ENCODE data around the gene APOBEC3A.

The APOBEC3A gene

GRCh38 chr22:38927033-38927781 is 30.2 kb upstream of the APOBEC3A start:
- H3K4me1 ChIP-seq (ENCODE audit: control insufficient read depth in 1 of 2, insufficient read depth in 2 of 2, low read length in 2 of 2) = peaks cover 38 to 42% of the 10 kb centered on the region in 2 donors
- no peaks in the 10 kb centered on the region for H3K9me3 ChIP-seq (ENCODE audit: control insufficient read depth in 1 of 2, low read length in 2 of 2)
- peak overlapping the region; percentile 51 to 54 for H3K9ac ChIP-seq (ENCODE audit: low read depth in 1 of 2, low read length in 2 of 2)
- no peaks in the 10 kb centered on the region for H3K36me3 ChIP-seq (ENCODE audit: control insufficient read depth in 1 of 2, insufficient read depth in 2 of 2, low read length in 2 of 2)
- H3K4me3 ChIP-seq (ENCODE audit: low read depth in 1 of 2, low read length in 2 of 2) = peak overlapping the region; percentile 53 to 63
- peaks cover 0 to 7% of the 10 kb centered on the region in 2 donors for H3K27me3 ChIP-seq (ENCODE audit: control insufficient read depth in 1 of 2, insufficient read depth in 2 of 2, low read length in 2 of 2)
- no peak overlapping the region for H3K27ac ChIP-seq (ENCODE audit: low read depth, low read length)

- no peak overlapping the region for H3K9ac ChIP-seq (ENCODE audit: low read depth in 1 of 2, low read length in 2 of 2)
- peaks cover 18 to 24% of the 10 kb centered on the region in 2 donors for H3K4me1 ChIP-seq (ENCODE audit: control insufficient read depth in 1 of 2, insufficient read depth in 2 of 2, low read length in 2 of 2)
- H3K4me3 ChIP-seq (ENCODE audit: low read depth in 1 of 2, low read length in 2 of 2) = no peak overlapping the region
- no peaks in the 10 kb centered on the region for H3K9me3 ChIP-seq (ENCODE audit: control insufficient read depth in 1 of 2, low read length in 2 of 2)
- H3K36me3 ChIP-seq (ENCODE audit: control insufficient read depth in 1 of 2, insufficient read depth in 2 of 2, low read length in 2 of 2) = no peaks in the 10 kb centered on the region
- H3K27ac ChIP-seq (ENCODE audit: low read depth, low read length) = no peak overlapping the region
- H3K27me3 ChIP-seq (ENCODE audit: control insufficient read depth in 1 of 2, insufficient read depth in 2 of 2, low read length in 2 of 2) = peaks cover 0 to 7% of the 10 kb centered on the region in 2 donors
These were observed 26.9 kb upstream of the APOBEC3A start for GRCh38 chr22:38930512-38930911.

GRCh38 chr22:38935023-38935422 is 22.4 kb upstream of the APOBEC3A start:
- Histone ChIP-seq H3K9ac (ENCODE audit: low read depth in 1 of 2, low read length in 2 of 2) (no peak overlapping the region), H3K27me3 (ENCODE audit: control insufficient read depth in 1 of 2, insufficient read depth in 2 of 2, low read length in 2 of 2) (peaks cover 0 to 4% of the 10 kb centered on the region in 2 donors), H3K4me1 (ENCODE audit: control insufficient read depth in 1 of 2, insufficient read depth in 2 of 2, low read length in 2 of 2) (peaks cover 13 to 30% of the 10 kb centered on the region in 2 donors), H3K9me3 (ENCODE audit: control insufficient read depth in 1 of 2, low read length in 2 of 2) (no peaks in the 10 kb centered on the region), H3K36me3 (ENCODE audit: control insufficient read depth in 1 of 2, insufficient read depth in 2 of 2, low read length in 2 of 2) (no peaks in the 10 kb centered on the region), H3K4me3 (ENCODE audit: low read depth in 1 of 2, low read length in 2 of 2) (no peak overlapping the region), H3K27ac (ENCODE audit: low read depth, low read length) (no peak overlapping the region)

GRCh38 chr22:38935616-38936015 is 21.8 kb upstream of the APOBEC3A start:
- Histone ChIP-seq H3K36me3 (ENCODE audit: control insufficient read depth in 1 of 2, insufficient read depth in 2 of 2, low read length in 2 of 2) (no peaks in the 10 kb centered on the region), H3K27ac (ENCODE audit: low read depth, low read length) (no peak overlapping the region), H3K9ac (ENCODE audit: low read depth in 1 of 2, low read length in 2 of 2) (no peak overlapping the region), H3K4me1 (ENCODE audit: control insufficient read depth in 1 of 2, insufficient read depth in 2 of 2, low read length in 2 of 2) (peaks cover 13 to 26% of the 10 kb centered on the region in 2 donors), H3K27me3 (ENCODE audit: control insufficient read depth in 1 of 2, insufficient read depth in 2 of 2, low read length in 2 of 2) (peaks cover 0 to 4% of the 10 kb centered on the region in 2 donors), H3K4me3 (ENCODE audit: low read depth in 1 of 2, low read length in 2 of 2) (no peak overlapping the region), H3K9me3 (ENCODE audit: control insufficient read depth in 1 of 2, low read length in 2 of 2) (no peaks in the 10 kb centered on the region)

- no peak overlapping the region for H3K27ac ChIP-seq (ENCODE audit: low read depth, low read length)
- H3K4me1 ChIP-seq (ENCODE audit: control insufficient read depth in 1 of 2, insufficient read depth in 2 of 2, low read length in 2 of 2) = peaks cover 13 to 30% of the 10 kb centered on the region in 2 donors
- H3K4me3 ChIP-seq (ENCODE audit: low read depth in 1 of 2, low read length in 2 of 2) = no peak overlapping the region
- H3K9ac ChIP-seq (ENCODE audit: low read depth in 1 of 2, low read length in 2 of 2) = no peak overlapping the region
- H3K36me3 ChIP-seq (ENCODE audit: control insufficient read depth in 1 of 2, insufficient read depth in 2 of 2, low read length in 2 of 2) = no peaks in the 10 kb centered on the region
- H3K9me3 ChIP-seq (ENCODE audit: control insufficient read depth in 1 of 2, low read length in 2 of 2) = no peaks in the 10 kb centered on the region
- H3K27me3 ChIP-seq (ENCODE audit: control insufficient read depth in 1 of 2, insufficient read depth in 2 of 2, low read length in 2 of 2) = peaks cover 0 to 4% of the 10 kb centered on the region in 2 donors
These were observed 20.8 kb upstream of the APOBEC3A start for GRCh38 chr22:38936562-38936961.

GRCh38 chr22:38937036-38937435 is 20.4 kb upstream of the APOBEC3A start:
- Histone ChIP-seq H3K36me3 (ENCODE audit: control insufficient read depth in 1 of 2, insufficient read depth in 2 of 2, low read length in 2 of 2) (no peaks in the 10 kb centered on the region), H3K4me3 (ENCODE audit: low read depth in 1 of 2, low read length in 2 of 2) (no peak overlapping the region), H3K27ac (ENCODE audit: low read depth, low read length) (no peak overlapping the region), H3K4me1 (ENCODE audit: control insufficient read depth in 1 of 2, insufficient read depth in 2 of 2, low read length in 2 of 2) (peaks cover 17 to 31% of the 10 kb centered on the region in 2 donors), H3K9ac (ENCODE audit: low read depth in 1 of 2, low read length in 2 of 2) (no peak overlapping the region), H3K27me3 (ENCODE audit: control insufficient read depth in 1 of 2, insufficient read depth in 2 of 2, low read length in 2 of 2) (peaks cover 0 to 7% of the 10 kb centered on the region in 2 donors), H3K9me3 (ENCODE audit: control insufficient read depth in 1 of 2, low read length in 2 of 2) (no peaks in the 10 kb centered on the region)

GRCh38 chr22:38937541-38937940 is 19.9 kb upstream of the APOBEC3A start:
- Histone ChIP-seq H3K27me3 (ENCODE audit: control insufficient read depth in 1 of 2, insufficient read depth in 2 of 2, low read length in 2 of 2) (peaks cover 0 to 7% of the 10 kb centered on the region in 2 donors), H3K9me3 (ENCODE audit: control insufficient read depth in 1 of 2, low read length in 2 of 2) (no peaks in the 10 kb centered on the region), H3K4me1 (ENCODE audit: control insufficient read depth in 1 of 2, insufficient read depth in 2 of 2, low read length in 2 of 2) (peaks cover 18 to 31% of the 10 kb centered on the region in 2 donors), H3K4me3 (ENCODE audit: low read depth in 1 of 2, low read length in 2 of 2) (no peak overlapping the region), H3K36me3 (ENCODE audit: control insufficient read depth in 1 of 2, insufficient read depth in 2 of 2, low read length in 2 of 2) (no peaks in the 10 kb centered on the region), H3K9ac (ENCODE audit: low read depth in 1 of 2, low read length in 2 of 2) (no peak overlapping the region), H3K27ac (ENCODE audit: low read depth, low read length) (no peak overlapping the region)

- Histone ChIP-seq H3K27me3 (ENCODE audit: control insufficient read depth in 1 of 2, insufficient read depth in 2 of 2, low read length in 2 of 2) (peaks cover 0 to 7% of the 10 kb centered on the region in 2 donors), H3K9ac (ENCODE audit: low read depth in 1 of 2, low read length in 2 of 2) (no peak overlapping the region), H3K27ac (ENCODE audit: low read depth, low read length) (no peak overlapping the region), H3K4me1 (ENCODE audit: control insufficient read depth in 1 of 2, insufficient read depth in 2 of 2, low read length in 2 of 2) (peaks cover 18 to 31% of the 10 kb centered on the region in 2 donors), H3K9me3 (ENCODE audit: control insufficient read depth in 1 of 2, low read length in 2 of 2) (no peaks in the 10 kb centered on the region), H3K4me3 (ENCODE audit: low read depth in 1 of 2, low read length in 2 of 2) (no peak overlapping the region), H3K36me3 (ENCODE audit: control insufficient read depth in 1 of 2, insufficient read depth in 2 of 2, low read length in 2 of 2) (no peaks in the 10 kb centered on the region)
These were observed 19.2 kb upstream of the APOBEC3A start for GRCh38 chr22:38938221-38938620.

- H3K9ac ChIP-seq (ENCODE audit: low read depth in 1 of 2, low read length in 2 of 2) = no peak overlapping the region
- H3K27me3 ChIP-seq (ENCODE audit: control insufficient read depth in 1 of 2, insufficient read depth in 2 of 2, low read length in 2 of 2) = peaks cover 0 to 7% of the 10 kb centered on the region in 2 donors
- peaks cover 15 to 31% of the 10 kb centered on the region in 2 donors for H3K4me1 ChIP-seq (ENCODE audit: control insufficient read depth in 1 of 2, insufficient read depth in 2 of 2, low read length in 2 of 2)
- H3K36me3 ChIP-seq (ENCODE audit: control insufficient read depth in 1 of 2, insufficient read depth in 2 of 2, low read length in 2 of 2) = no peaks in the 10 kb centered on the region
- H3K4me3 ChIP-seq (ENCODE audit: low read depth in 1 of 2, low read length in 2 of 2) = no peak overlapping the region
- H3K9me3 ChIP-seq (ENCODE audit: control insufficient read depth in 1 of 2, low read length in 2 of 2) = no peaks in the 10 kb centered on the region
- H3K27ac ChIP-seq (ENCODE audit: low read depth, low read length) = no peak overlapping the region
These were observed 18.5 kb upstream of the APOBEC3A start for GRCh38 chr22:38938925-38939324.

- peaks cover 10 to 20% of the 10 kb centered on the region in 2 donors for H3K4me1 ChIP-seq (ENCODE audit: control insufficient read depth in 1 of 2, insufficient read depth in 2 of 2, low read length in 2 of 2)
- H3K27me3 ChIP-seq (ENCODE audit: control insufficient read depth in 1 of 2, insufficient read depth in 2 of 2, low read length in 2 of 2) = peaks cover 0 to 7% of the 10 kb centered on the region in 2 donors
- no peak overlapping the region for H3K27ac ChIP-seq (ENCODE audit: low read depth, low read length)
- no peaks in the 10 kb centered on the region for H3K36me3 ChIP-seq (ENCODE audit: control insufficient read depth in 1 of 2, insufficient read depth in 2 of 2, low read length in 2 of 2)
- H3K9me3 ChIP-seq (ENCODE audit: control insufficient read depth in 1 of 2, low read length in 2 of 2) = no peaks in the 10 kb centered on the region
- no peak overlapping the region for H3K4me3 ChIP-seq (ENCODE audit: low read depth in 1 of 2, low read length in 2 of 2)
- H3K9ac ChIP-seq (ENCODE audit: low read depth in 1 of 2, low read length in 2 of 2) = no peak overlapping the region
These were observed 16.5 kb upstream of the APOBEC3A start for GRCh38 chr22:38940811-38941384.

All from duodenal mucosa (tissue), 2 donors.